Activated CD8-positive, alpha-beta memory T cell treated with anti-CD3 and anti-CD28 coated beads, Interleukin-2, amount 10 ng/mL, durations not matched to agents 7 days and 5 days (primary cell): ENCODE measurements around the gene DCST1. TPM values are rescaled to one million over a fixed set of nuclear protein-coding genes. Genes with fewer than 3 reads are reported as not detected.

Experiments
- ATAC-seq: fragments of 150-1000 bp; cut with Tn5 transposase; one replicate; pipeline ENCODE4 v1.10.0; 2021; ENCODE audit warnings: moderate library complexity
- CTCF ChIA-PET: fragments of 350-600 bp; sonication (Branson Sonifier 250); formaldehyde crosslinking; loops from one replicate; lab custom pipeline; 2021; ENCODE audit warnings: antibody characterized with exemption; lab: Charles Lee
- DNase-seq: peaks from one replicate; pipeline ENCODE4 v3.0.0-alpha.2; 2020
- H3K27ac Mint-ChIP-seq: one replicate; pipeline ENCODE4 v1.8.0; 2021; ENCODE audit warnings: mild to moderate bottlenecking, mixed read lengths
- H3K27me3 Mint-ChIP-seq: one replicate; pipeline ENCODE4 v1.8.0; 2021; ENCODE audit warnings: mixed read lengths
- H3K36me3 Mint-ChIP-seq: one replicate; pipeline ENCODE4 v1.8.0; 2021; ENCODE audit warnings: mild to moderate bottlenecking, mixed read lengths
- H3K4me1 Mint-ChIP-seq: one replicate; pipeline ENCODE4 v1.8.0; 2021; ENCODE audit warnings: mixed read lengths
- H3K4me3 Mint-ChIP-seq: one replicate; pipeline ENCODE4 v1.8.0; 2021; ENCODE audit warnings: mild to moderate bottlenecking, moderate library complexity, mixed read lengths
- H3K9me3 Mint-ChIP-seq: one replicate; pipeline ENCODE4 v1.8.0; 2022; ENCODE audit warnings: low read depth, mixed read lengths
- total RNA-seq, 2 experiments: library from RNA; stranded (reverse); gene quantifications; one replicate each; pipeline ENCODE4 v1.2.3, GENCODE V29; 2021

The DCST1 gene
- total RNA-seq, 2 experiments from 2014 or later: not detected

DNA sequence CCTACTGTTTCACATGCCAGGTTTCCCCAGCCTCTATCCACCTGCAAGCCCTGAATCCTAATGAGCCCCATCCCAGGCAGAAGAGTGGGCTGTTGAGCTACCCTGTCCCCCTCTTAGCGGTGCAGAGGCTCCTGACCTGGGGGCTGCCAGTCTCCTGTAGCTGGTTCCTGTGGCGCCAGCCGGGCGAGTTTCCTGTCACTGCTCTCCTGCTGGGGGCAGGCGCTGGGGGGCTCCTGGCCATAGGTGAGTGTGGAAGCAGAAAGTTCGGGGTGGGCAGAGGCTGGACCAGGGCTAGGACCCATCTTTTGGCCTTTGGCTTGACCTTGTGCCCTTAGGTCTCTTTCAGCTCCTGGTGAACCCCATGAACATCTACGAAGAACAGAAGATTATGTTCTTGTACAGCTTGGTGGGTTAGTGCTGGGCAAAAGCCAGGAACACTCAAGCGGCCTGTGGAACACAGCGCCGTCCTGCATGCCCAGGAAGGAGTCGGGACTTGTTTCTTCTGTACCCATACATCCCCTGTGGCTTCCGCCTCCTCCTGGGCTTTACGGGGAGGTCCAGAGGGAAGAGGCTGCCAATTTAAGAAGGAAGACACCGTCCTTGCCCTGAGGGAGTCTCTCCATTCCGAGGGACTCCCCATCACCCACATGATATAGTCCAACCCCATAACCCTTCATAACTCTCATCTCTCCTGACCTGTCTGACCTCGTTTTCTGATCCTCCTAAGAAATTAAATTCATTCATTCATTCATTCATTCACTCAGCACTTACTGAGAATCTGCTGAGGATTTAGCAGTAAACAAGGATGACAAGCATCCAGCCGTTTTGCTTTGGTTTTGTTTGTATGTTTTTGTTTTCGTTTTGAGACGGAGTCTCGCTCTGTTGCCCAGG, 939 bp downstream of the DCST1 start:
- DNase-seq (no peak), ATAC-seq (no peak)
- Mint-ChIP-seq H3K4me3 (no peak overlapping the region), H3K36me3 (no peaks in the 10 kb centered on the region), H3K4me1 (peaks cover 4% of the 10 kb centered on the region), H3K27ac (no peak overlapping the region), H3K27me3 (peaks cover 28% of the 10 kb centered on the region), H3K9me3 (no peaks in the 10 kb centered on the region)
- CTCF ChIA-PET: interaction anchor here (0.7 to 1.9 kb wide), 3 partner anchors 11 to 17 kb away, joined by 3 to 9 read pairs (median 7); partner anchors contain the start of gene ADAM15

DNA sequence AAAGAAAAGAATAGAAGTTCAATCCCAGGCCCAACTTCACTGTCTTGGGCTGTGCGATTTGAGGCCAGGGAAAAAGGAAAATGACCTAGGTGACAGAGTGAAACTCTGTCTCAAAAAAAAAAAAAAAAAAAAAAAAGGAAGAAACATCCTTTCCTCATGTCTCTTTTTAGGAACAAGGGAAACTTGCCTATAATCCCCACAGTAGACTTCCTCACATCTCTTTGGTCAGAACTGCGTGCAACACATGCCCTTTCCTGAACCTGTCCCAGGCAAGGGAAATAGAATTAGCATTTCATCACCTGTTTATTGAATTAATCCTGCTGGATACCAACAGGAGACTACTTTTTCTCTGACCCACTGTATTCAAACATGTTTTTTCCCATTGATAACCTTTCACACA, 2.3 kb downstream of the DCST1 start:
- CTCF ChIA-PET: no interaction called here
- no peaks in the 10 kb centered on the region for H3K36me3 Mint-ChIP-seq
- no peaks in the 10 kb centered on the region for H3K9me3 Mint-ChIP-seq
- ATAC-seq (no peak), DNase-seq (no peak)
- peaks cover 30% of the 10 kb centered on the region for H3K27me3 Mint-ChIP-seq
- H3K4me1 Mint-ChIP-seq: peaks cover 4% of the 10 kb centered on the region
- no peak overlapping the region for H3K27ac Mint-ChIP-seq
- no peak overlapping the region for H3K4me3 Mint-ChIP-seq

DNA sequence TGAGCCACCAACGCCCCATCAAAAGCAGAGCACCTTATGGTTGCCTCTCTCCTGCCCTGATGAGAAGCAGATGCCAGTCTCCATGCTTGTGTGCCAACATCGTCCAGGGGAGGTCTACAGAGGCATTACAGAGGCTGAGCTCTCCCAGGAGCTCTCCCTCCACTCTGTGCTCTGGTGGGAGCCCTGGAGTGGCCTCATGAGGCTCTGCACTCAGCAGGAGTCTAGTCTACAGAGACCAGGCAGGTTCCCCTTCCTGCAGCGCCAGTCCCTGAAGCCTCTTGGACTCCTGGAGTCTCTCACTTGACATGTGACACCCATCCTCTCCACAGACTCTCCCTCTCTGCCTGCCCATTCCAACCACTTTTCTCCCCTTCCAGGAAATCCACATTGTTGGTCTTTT, 3.4 kb downstream of the DCST1 start:
- CTCF ChIA-PET: interaction anchor here (2.6 to 18.1 kb wide), 2 partner anchors 20 to 21 kb away, joined by 13 to 323 read pairs; partner anchors contain the start of genes ADAM15 and EFNA4
- H3K36me3 Mint-ChIP-seq: no peaks in the 10 kb centered on the region
- no peaks in the 10 kb centered on the region for H3K9me3 Mint-ChIP-seq
- ATAC-seq: no peak
- no peak for DNase-seq
- no peak overlapping the region for H3K4me3 Mint-ChIP-seq
- peaks cover 33% of the 10 kb centered on the region for H3K27me3 Mint-ChIP-seq
- H3K4me1 Mint-ChIP-seq: peaks cover 4% of the 10 kb centered on the region
- no peak overlapping the region for H3K27ac Mint-ChIP-seq

DNA sequence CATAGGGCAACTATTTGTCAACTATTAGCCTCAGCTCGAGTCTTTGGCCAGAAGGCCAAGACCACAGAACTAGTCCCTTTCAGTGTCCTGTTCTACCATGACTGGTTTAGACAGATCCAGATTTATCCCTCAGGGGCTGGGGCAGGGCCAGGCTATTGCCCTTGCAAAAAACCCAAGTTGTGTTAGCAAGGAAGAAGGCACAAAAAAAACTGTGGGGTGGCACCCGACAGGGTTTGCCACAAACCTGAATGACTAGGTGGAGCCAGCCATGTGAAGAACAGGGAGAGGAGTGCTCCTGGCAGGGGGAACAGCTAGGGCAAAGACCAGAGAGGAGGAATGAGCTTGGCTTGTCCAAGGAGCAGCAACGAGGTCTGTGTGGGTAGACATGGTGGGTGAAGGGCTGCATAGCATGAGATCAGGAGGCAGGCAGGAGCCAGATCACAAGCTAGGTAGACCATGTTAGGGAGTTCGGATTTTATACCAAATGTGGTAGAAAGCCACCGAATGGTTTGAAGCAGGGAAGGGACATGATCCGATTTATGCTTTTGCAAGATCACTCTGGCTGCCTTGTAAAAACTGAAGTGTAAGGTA, 4.3 kb downstream of the DCST1 start:
- CTCF ChIA-PET: interaction anchor here (2.2 to 18.1 kb wide), 3 partner anchors 21 to 47 kb away, joined by 7 to 323 read pairs (median 13); partner anchors contain the start of genes ADAM15 and EFNA4

DNA sequence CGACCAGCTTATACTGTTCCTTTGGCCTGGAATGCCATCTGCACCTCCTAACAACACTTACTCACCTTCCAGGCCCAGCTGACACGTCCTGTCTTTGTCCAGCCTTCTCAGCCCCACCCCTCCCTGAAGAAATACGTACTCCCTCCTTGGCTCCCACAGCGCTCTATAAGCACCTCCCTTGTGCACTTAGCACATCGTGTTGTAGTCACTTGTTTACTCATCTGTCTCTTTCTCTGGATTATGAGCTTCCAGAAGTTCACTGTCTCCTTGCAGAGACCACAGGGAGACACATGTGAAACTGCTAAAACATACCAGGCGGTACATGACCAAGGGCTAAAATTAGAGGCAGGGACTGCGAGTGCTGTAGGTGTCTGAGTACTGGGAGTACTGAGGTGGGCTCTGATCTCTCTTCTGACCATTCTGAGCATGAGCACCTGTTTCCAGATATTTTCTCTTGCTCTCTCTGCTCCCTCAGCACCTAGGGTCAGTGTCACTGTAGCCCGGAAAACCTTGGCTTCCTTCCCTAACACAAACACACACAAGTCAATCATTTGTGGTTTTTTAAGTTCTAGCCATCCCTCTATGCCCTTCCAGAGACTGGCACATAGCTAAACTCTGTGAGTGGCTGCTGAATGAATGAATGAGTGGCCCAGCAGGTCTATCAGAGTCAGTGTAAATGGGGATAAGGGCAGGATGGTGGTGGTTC, 5.1 kb downstream of the DCST1 start:
- H3K4me3 Mint-ChIP-seq: no peak overlapping the region
- no peaks in the 10 kb centered on the region for H3K9me3 Mint-ChIP-seq
- DNase-seq: no peak
- H3K36me3 Mint-ChIP-seq: no peaks in the 10 kb centered on the region
- peaks cover 4% of the 10 kb centered on the region for H3K4me1 Mint-ChIP-seq
- H3K27ac Mint-ChIP-seq: no peak overlapping the region
- H3K27me3 Mint-ChIP-seq: peaks cover 33% of the 10 kb centered on the region
- ATAC-seq: no peak
- CTCF ChIA-PET: interaction anchor here (1.1 to 18.1 kb wide), 4 partner anchors 10 to 46 kb away, joined by 3 to 323 read pairs (median 10); partner anchors contain the start of genes ADAM15 and EFNA4

More for the DNA sequence above, 4.3 kb downstream of the DCST1 start:
- H3K4me1 Mint-ChIP-seq: peaks cover 4% of the 10 kb centered on the region
- H3K9me3 Mint-ChIP-seq: no peaks in the 10 kb centered on the region
- H3K36me3 Mint-ChIP-seq: no peaks in the 10 kb centered on the region
- H3K27me3 Mint-ChIP-seq: peaks cover 33% of the 10 kb centered on the region
- H3K4me3 Mint-ChIP-seq: no peak overlapping the region
- ATAC-seq (no peak), DNase-seq (no peak)
- H3K27ac Mint-ChIP-seq: no peak overlapping the region

DNA sequence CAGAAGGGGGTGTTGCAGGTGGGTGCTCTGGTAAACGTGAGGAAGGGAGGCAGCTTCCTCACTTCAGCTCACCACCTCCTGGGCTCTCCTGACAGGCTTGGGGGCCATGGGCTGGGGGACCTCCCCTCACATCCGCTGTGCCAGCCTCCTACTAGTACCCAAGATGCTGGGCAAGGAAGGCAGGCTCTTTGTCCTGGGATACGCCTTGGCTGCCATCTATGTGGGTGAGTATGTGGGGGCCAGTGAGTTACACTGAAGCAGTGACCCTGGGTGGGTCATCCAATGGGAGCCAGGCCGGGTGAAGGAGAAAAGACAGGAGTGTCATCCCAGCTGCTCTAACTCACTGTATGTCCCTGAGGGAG, 5.7 kb downstream of the DCST1 start:
- no peak for DNase-seq
- no peaks in the 10 kb centered on the region for H3K9me3 Mint-ChIP-seq
- H3K4me1 Mint-ChIP-seq: peaks cover 4% of the 10 kb centered on the region
- no peak overlapping the region for H3K27ac Mint-ChIP-seq
- ATAC-seq: no peak
- peaks cover 30% of the 10 kb centered on the region for H3K27me3 Mint-ChIP-seq
- no peak overlapping the region for H3K4me3 Mint-ChIP-seq
- no peaks in the 10 kb centered on the region for H3K36me3 Mint-ChIP-seq
- CTCF ChIA-PET: interaction anchor here (1.1 to 18.1 kb wide), 4 partner anchors 11 to 46 kb away, joined by 3 to 323 read pairs (median 10); partner anchors contain the start of genes ADAM15 and EFNA4

DNA sequence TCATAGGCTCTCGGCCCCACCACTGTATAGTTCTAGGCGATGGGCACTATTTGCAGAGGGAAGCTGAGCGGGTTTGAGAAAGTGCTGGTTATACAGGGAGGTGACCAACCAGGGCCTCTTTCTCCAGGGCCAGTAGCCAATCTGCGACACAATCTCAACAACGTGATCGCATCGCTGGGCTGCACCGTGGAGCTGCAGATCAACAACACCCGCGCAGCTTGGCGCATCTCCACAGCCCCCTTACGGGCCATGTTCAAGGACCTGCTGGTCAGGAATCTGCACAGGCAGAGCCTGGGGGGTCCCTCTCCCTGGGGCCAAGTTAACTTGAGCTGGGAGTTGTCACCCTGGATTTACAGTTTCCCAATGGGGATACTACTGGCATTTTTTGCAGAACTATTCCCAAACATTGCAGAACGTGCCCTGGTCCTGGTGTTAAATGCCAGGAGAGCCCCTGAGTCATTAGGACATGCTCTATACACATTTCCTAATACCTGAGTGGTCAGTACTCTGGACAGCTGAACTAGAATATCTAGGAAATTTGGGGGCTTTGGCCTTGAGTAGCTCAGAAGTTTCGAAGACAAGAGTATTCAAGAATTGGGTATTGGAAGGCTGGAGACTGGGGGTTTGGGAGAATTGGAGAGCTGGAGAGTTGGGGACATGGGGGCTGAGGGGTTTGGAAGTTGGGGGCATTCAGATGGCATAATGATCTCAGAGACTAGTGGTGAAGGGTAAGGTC, 6.9 kb downstream of the DCST1 start:
- Mint-ChIP-seq H3K36me3 (no peaks in the 10 kb centered on the region), H3K9me3 (no peaks in the 10 kb centered on the region), H3K27me3 (peaks cover 21% of the 10 kb centered on the region), H3K4me1 (peaks cover 13% of the 10 kb centered on the region), H3K27ac (no peak overlapping the region), H3K4me3 (no peak overlapping the region)
- ATAC-seq (no peak), DNase-seq (no peak)
- CTCF ChIA-PET: interaction anchor here (0.7 to 25.7 kb wide), 6 partner anchors 18 to 496 kb away, joined by 3 to 328 read pairs (median 44); partner anchors contain the start of genes ADAM15 and EFNA4

DNA sequence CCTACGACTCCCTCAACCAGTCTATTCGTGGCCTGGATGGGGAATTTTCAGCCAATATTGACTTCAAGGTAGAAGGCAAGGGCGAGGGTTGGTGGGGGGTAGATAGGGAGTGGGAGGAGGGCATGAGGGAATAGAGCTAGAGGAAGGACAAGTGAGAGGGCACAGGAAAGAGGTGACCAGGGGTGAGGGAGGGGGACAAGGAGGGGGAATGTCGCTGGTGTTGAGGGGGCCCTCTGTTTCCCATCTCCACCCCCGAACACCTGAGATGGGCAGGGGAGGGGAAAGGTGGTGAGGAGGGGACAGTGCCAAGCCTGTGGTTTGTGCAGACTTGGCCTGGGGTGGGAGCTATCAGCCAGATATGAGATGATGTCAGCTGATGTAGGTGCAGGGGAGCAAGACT, 9.2 kb downstream of the DCST1 start:
- Mint-ChIP-seq H3K36me3 (no peaks in the 10 kb centered on the region), H3K27me3 (peaks cover 13% of the 10 kb centered on the region), H3K27ac (no peak overlapping the region), H3K9me3 (no peaks in the 10 kb centered on the region), H3K4me1 (peaks cover 13% of the 10 kb centered on the region), H3K4me3 (no peak overlapping the region)
- CTCF ChIA-PET: interaction anchor here (0.7 to 25.7 kb wide), 5 partner anchors 12 to 130 kb away, joined by 3 to 328 read pairs (median 84); partner anchors contain the start of genes ADAM15, EFNA4 and KRTCAP2
- DNase-seq (no peak), ATAC-seq (no peak)

DNA sequence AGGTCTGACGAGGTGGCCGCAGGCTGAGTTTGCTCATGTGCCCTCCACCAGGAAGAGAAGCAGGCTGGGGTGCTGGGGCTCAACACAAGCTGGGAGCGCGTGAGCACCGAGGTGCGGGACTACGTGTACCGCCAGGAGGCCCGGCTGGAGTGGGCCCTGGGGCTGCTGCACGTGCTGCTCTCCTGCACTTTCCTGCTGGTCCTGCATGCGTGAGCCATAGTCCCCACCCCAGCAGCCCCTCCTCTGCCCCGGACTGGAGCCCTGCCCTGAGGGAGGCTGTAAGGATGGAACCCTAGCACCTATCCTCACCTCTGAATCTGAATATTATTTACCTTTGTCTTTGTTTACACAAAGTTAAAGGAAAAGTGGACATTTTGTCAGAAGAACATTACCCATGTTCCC, 9.7 kb downstream of the DCST1 start:
- Mint-ChIP-seq H3K4me3 (no peak overlapping the region), H3K27me3 (peaks cover 8% of the 10 kb centered on the region)
- CTCF ChIA-PET: interaction anchor here (0.6 to 25.7 kb wide), 14 partner anchors 10 to 1365 kb away, joined by 3 to 328 read pairs (median 4); partner anchors contain the start of genes ADAM15, EFNA4, KRTCAP2 and SLC50A1

DNA sequence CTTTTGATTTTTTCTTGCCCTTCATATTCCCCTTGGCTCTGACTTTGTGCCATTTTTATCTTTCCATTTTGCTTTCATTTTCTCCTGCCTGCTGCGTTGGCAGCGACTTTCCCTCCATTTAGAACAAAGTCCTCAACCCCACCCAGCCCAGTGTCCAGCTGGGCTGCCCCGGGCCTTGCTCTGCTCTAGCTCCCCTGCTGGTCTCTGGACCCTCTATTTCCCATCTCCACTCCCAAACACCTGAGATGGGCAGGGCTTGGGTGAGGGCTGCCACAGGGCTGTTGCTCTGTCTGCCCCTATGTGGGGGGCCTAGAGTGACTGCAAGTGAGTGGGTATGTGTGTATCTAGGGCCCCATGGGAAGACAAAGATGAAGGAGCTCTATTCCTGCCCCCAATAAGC, 10.2 kb downstream of the DCST1 start:
- CTCF ChIA-PET: interaction anchor here (0.6 to 25.7 kb wide), 18 partner anchors 11 to 1366 kb away, joined by 3 to 328 read pairs (median 4); partner anchors contain the start of genes ADAM15, EFNA3, EFNA4 and SLC50A1
- peaks cover 12% of the 10 kb centered on the region for H3K4me1 Mint-ChIP-seq
- H3K36me3 Mint-ChIP-seq: no peaks in the 10 kb centered on the region
- DNase-seq (no peak), ATAC-seq (no peak)
- H3K4me3 Mint-ChIP-seq: no peak overlapping the region
- no peak overlapping the region for H3K27ac Mint-ChIP-seq
- peaks cover 5% of the 10 kb centered on the region for H3K27me3 Mint-ChIP-seq
- no peaks in the 10 kb centered on the region for H3K9me3 Mint-ChIP-seq

More for the DNA sequence above, 9.7 kb downstream of the DCST1 start:
- no peaks in the 10 kb centered on the region for H3K9me3 Mint-ChIP-seq
- no peak overlapping the region for H3K27ac Mint-ChIP-seq
- ATAC-seq (no peak), DNase-seq (no peak)
- peaks cover 13% of the 10 kb centered on the region for H3K4me1 Mint-ChIP-seq
- H3K36me3 Mint-ChIP-seq: no peaks in the 10 kb centered on the region

DNA sequence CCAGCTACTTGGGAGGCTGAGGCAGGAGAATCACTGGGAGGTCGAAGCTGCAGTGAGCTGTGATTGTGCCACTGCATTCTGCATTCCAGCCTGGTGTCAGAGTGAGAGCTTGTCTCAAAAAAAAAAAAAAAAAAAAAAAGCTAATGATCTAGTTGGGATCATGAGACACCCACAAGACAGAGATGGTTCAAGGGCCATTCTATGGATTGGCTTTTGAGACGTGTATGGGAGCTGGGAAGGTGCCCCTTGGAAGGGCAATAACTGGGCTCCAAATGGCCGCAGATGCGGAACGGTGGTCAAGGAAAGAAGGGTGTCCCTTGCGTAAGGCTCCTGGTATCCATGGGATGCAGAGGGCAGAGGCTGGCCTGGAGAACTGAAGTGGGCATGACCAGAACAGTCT, 10.7 kb downstream of the DCST1 start:
- peaks cover 5% of the 10 kb centered on the region for H3K27me3 Mint-ChIP-seq
- peaks cover 9% of the 10 kb centered on the region for H3K4me1 Mint-ChIP-seq
- DNase-seq: no peak
- no peak overlapping the region for H3K27ac Mint-ChIP-seq
- CTCF ChIA-PET: interaction anchor here (0.6 to 25.7 kb wide), 18 partner anchors 10 to 485 kb away, joined by 3 to 328 read pairs (median 5); partner anchors contain the start of genes ADAM15, EFNA3, EFNA4 and SLC50A1
- no peak overlapping the region for H3K4me3 Mint-ChIP-seq
- no peaks in the 10 kb centered on the region for H3K9me3 Mint-ChIP-seq
- no peaks in the 10 kb centered on the region for H3K36me3 Mint-ChIP-seq
- no peak for ATAC-seq
